ENCODE data around the gene RHBDF1.
A peak's percentile ranks its signal among the peaks of the same experiment; 100 is the strongest.

Gene RHBDF1

DNA sequence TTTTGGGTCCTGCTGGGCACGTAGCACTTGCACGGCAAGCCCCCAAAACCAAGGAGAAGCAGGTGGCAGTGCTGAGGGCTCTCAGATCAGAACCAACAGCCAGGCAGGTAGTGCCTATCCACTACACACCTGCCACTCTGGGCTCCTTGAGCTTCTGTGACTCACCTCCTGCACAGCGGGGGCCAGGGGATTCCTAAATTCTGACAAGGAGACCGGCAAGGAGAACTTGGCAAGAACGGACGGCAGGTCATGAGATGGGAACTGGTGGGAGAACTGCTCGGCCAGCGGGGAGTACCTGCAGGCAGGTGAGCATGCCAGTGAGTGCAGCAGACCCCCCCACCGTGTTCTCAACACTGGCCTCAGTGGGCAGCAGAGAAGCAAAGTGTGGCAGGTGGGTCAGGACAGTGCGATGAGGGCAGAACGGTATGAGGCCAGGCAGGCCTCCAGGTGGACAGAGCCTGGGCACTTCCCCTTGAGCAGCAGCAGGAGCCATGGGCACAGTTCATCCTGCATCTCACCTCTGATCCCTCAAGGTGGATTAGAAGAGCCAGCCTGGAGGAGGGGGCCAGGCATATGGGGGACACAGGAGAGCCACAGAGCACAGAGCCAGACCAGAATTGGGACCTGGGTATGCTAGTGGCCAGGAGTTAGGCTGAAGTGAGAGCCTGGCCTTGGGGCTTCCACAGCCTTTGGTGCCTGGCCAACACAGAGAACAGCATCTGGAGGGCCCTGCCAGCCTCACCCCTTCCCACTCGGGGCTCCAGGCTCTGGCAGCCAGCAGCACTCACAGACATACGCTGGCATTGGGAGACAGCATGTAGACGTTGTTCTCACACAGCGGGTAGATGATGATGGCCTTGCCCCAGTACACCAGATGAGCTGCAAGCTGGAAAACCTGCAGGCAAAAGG lies 20.3 kb upstream of the RHBDF1 start:
- DNase-seq, result no peak

DNA sequence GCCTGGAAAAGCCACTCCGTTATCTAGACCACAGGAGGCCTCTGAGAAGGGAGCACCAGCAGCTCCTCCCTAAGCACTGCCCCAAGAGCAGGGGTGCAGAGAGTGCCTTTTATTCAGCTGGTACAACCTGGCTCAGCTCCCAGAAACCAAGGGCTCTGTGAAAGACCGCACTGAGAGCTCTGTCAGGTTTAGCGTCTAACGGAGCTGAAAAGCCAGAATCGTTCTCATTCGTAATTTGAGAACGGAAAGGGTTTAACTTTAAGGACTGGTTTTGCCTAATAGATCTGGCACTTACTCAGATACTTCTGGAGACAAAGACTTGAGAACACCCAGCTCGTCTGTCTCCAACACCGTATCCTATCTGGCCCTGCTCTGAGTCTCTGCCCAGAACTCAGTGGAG lies 19.1 kb upstream of the RHBDF1 start:
- no peak for DNase-seq

DNA sequence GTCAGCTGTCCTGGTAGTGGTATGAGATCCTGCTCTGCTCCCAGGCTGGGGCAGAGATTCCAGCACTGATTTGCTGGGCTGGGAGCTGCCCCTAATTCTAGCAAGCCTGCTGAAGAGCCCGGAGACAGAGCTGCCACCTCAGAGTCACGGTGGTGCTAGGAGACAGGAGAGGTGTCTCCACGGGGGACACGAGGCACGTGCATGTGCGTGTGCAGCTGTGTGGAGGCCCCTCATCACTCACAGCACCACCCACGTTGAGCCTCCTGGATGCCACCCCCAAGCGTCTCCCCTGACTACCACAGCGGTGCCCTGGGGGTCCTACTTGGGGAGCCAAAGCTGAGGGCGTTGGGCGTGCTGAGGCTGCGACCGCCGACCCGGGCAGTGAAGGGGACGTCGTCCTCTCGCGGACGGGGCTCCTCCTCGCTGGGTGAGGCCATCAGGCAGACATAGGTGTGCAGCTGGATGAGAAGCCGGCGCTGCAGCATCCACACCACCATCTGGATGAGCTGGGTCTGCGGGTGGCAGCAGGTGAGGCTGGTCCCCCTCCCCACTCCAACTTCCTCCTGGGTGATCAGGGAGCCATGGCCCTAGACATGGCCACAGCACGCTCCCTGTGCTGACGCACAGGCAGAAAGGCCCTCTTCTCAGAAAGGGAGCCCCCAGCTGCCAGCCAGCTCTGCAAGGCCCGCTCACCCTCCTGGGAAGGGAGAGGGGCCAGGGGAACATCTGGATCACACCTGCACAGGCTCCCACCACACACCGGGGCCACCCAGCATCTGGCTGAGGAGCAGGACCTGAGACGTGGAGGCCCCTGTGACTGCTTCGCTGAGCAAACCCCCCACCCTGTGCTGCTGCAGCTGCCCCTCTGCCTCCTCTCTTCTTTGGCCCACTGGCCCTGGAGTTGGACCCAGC lies 17.2 kb upstream of the RHBDF1 start:
- no peak for DNase-seq

DNA sequence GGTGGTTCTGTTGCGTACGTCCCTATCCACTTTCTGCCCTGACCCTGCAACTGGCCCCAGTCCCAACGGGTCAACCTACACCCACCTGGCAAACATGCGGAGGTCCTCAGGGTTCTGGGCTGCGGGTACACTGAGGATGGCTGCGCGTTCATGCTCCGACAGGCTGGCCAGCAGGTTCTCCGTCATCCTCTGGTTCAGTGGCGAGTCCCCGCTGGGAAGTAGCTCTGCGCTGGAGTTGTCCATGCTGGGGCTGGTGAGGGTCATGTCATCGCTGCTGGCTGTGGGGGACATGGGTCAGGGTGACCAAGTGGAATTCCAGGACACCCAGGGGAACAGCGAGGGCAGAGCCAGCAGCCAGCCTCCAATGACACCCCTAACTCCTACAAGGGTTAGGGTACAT lies 16.2 kb upstream of the RHBDF1 start:
- no peak for DNase-seq

DNA sequence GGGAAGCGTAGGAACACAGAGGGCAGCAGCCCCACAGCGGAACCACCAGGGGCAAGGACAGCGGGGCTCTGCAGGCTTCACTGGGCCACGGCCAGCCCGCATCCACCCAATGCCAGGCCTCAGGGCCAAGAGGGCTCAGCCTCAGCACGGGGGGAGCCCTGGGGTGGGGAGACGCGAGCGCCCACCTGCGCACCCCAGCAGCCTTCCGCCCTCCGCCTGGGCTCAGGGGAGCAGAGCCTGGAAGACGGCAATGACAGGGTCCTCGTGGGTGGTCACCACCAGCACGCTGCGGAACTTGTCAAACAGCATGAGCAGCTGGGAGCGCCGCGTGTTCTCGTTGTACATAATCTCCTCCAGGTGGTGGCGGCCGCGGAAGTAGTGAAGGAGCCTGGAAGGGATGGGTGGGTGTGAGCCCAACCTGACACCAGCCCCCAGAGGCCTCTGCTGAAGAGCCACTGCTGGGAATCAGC lies 14.1 kb upstream of the RHBDF1 start:
- DNase-seq, result no peak

DNA sequence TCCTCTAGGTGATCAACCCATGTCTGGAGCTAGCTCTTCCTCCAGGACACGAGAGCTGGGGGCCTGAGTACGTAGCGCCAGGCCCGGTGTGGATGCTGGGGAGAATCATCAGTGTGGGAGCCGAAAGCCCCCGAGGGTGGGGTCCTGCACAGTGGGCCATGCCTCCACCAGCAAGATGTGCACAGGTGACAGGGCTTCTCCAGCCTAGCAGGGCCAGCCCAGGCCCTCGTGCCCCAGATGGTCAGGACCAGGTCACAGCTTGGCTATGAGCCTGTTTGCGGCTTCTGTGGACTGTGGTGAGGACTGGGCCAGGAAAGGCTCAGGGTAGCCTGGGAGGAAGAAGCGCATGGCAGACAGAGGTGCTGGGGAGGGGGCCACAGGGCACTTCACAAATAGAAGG lies 13.4 kb upstream of the RHBDF1 start:
- no peak for DNase-seq

DNA sequence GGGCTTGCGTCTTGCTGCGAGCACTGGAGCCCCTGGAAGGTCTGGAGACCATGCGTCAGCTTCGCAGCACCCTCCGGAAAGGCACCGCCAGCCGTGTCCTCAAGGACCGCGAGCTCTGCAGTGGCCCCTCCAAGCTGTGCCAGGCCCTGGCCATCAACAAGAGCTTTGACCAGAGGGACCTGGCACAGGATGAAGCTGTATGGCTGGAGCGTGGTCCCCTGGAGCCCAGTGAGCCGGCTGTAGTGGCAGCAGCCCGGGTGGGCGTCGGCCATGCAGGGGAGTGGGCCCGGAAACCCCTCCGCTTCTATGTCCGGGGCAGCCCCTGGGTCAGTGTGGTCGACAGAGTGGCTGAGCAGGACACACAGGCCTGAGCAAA lies 13.0 kb upstream of the RHBDF1 start:
- no peak for DNase-seq

DNA sequence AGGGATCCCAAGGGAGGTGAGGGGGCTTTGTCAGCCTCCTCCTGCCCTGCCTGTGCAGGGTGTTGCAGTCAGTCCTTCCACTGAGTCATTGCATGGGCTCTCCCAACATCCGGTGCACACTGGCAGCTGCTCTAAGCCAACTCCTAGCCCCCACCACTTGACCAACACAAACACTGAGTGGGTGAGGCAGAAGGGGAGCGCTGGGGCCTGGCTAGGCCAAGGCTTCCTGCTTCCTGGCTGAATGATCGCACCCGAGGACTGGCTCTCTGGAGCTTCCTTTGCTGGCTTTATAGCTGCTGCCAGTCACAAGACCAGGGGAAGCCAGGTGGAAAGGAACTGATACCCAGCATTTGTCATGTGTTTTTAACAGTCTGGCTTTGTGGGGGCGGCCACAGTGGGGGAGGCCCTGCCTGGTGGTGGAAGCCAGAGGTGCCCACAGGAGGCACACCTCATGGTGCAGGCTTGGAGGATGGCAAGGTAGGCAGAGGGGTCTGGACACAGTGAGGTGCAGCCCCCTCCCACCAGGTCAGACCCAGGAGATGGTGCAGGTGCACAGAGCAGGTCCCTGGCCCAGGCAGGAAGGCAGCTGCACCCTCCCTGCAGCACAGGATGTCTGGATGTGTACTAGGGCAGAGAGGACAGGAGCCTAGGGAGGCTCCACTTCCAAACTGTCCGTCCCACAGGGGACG lies 12.4 kb upstream of the RHBDF1 start:
- DNase-seq, result peak; percentile 42 to 68

DNA sequence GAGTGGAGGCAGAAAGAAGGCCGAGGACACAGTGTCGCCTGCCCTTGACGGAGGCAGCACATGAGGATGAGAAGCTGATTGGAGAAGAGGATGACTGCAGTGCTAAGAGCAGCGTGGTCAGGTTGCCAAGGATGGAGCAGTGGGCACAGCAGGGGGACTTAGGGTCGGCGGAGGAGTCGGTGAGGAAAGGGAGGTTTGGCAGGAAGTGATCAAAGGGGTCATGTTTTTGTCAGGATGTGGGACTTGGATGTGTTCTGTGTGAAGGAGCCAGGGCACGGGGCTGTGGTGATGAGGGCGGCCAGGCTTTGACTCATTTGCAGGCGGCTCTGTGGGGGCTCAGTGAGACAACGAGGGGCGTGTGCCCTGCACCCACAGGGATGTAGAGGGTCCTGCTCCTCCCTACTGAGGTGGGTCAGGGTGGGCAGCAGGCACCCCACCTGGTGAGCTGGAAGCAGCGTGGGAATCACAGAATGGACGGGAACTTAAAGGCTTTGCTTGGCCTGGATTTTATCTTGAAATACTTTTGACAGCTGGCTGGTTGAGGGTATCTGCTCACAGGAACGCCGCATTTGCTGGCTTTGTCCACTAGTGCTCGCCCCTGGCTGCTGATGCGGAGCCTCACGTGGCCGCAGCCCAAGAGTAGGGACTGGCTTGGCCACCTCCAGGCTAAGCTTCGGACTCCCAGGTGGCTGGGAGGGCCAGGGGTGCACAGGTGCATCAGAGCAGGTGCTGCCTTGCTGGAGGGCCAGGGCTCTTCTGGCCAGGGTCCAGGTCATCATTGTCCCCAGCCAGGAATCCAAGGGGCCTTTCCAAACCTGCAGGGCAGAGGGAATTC lies 11.6 kb upstream of the RHBDF1 start:
- DNase-seq, result no peak

DNA sequence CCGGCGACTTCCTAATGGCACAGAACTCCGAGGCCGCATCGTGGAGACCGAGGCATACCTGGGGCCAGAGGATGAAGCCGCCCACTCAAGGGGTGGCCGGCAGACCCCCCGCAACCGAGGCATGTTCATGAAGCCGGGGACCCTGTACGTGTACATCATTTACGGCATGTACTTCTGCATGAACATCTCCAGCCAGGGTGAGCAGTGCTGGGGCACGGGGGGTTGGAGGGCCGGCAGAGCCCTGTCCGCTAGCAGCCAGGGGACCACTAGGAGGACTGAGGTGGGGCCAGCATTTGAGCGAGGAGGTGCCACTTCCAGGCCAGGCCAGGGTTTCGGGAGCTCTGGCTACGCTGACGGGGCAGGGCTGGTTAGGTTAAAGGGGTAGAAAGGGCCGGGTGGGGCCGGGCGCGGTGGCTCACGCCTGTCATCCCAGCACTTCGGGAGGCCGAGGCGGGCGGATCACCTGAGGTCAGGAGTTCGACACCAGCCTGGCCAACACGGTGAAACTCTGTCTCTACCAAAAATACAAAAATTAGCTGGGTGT lies 10.7 kb upstream of the RHBDF1 start:
- DNase-seq, result no peak

DNA sequence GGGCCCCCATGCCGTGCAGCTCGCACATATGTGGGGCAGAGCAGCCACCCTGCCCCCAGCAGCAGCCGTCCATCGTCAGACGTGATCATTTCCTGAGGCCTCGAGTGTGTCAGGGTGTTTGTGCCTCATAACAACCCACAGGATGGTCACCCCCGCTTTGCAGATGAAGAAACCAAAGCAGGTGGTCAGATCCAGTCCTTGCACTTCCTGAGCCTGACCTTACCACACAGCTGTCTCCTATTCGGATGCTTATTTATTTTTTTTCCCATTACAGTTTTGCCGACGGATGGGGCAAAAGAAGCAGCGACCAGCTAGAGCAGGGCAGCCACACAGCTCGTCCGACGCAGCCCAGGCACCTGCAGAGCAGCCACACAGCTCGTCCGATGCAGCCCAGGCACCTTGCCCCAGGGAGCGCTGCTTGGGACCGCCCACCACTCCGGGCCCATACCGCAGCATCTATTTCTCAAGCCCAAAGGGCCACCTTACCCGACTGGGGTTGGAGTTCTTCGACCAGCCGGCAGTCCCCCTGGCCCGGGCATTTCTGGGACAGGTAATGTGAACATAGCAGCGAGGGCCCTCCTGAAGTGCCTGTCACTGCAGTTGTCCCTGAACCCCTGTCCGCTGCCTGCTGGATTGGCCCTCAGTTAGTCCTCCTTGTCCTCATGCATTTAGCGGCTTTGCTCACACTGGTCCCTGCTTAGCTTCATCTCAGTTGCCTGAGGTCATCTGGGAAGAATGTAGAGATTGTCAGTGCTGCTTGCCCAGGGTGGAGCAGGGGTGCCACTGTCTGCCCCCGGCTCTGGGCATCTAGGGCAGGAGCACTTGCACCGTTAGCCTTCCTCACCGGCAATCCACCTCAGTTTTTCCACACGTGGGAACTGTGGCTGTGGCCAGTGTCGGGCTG lies 7.0 kb upstream of the RHBDF1 start:
- no peak for DNase-seq

DNA sequence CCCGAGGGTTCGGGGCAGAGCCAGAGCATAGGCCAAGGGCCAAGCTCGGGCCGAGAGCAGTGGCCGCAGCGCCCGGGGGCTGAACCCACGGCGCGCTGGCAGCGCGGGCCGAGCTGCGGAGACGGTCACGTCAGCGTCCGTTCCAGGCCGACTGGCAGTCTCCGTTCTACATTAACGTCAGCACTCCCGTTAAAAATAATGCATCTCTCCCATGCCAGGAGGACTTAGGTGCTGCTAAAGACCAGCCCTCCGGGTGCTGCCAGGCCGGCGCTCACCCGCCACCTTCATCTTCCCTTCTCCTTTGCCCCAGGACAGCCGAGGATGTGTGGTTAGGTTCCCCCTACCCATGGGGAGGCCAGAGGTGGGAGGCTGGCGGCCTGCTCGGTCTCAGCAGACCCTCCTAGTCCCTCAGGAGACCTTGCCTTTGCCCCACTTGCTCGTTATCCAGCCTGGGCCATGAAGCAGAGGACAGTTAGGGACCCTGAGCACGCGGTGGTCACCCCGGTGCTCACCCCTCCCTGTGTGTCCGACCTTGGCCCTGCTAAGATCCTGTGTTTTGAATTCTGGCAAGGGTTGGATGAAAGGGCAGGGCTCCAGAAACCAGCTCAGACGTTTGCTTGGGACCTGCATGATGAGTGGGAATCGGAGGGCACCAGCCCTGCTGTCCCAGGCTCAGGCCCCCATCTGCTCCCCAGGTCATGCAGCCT lies 6.2 kb upstream of the RHBDF1 start:
- DNase-seq, result no peak

DNA sequence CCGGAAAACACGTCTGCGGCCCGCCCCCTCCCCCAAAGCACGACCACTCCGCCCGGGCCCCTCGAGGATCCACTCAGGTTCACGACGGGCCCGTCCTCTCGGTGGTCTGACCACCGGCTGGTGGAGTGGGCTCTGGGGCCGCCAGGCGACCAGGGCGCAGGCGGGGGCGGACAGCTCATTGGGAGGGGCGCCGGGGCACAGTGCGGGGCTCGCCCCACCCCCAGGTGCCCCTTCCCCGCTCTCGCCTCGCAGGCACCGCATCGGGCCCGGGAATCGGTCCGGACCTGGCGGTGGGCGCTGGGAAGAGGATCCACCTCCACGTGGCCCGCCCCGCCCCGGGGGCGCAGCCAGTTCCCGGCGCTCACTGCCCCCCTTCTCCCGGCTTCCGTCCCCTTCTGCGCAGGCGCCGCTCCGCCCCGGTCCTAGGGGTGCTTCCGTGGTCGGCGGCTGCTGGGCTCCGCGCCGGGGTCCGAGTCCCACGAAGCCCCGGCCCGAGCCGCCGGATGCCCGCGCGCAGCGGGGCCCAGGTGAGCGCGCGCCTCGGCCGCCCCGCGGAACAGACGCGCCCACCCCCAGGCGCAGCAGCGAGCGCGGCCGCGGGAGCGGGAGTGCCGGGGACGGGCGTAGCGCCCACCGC lies 5.5 kb upstream of the RHBDF1 start, which contains the start of gene MPG:
Gene MPG (plus strand): TSS at position 419 of the 637 bp plus-strand sequence. CDS start 85 bp downstream, at position 504.
- peak; percentile 78 to 86 for DNase-seq

DNA sequence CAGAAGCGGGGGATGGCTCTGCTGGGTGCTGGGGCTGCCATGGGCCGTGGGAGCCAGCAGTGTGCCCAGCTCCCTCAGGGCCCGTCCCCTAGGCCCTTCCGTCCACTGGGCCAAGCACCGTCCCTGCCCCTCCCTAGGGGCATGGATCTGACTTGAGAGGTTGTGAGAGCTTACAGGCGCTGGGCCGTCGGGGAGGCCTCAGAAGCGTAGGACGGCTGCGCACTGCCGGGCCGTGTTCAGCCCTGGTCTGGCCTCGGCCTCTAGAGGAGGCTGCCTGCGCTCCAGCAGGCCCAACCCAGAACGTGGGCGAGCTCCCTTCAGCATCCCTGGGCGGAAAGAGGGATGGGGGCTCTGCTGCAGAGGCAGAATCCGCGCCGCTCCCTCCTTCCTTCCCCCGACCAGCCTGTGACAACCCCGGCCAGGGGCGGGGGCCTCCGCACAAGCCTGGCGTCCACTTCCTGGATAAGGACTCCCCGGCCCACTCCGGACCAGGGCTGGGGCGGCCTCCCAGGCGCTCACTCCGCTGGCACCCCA lies 4.9 kb upstream of the RHBDF1 start:
- peak; percentile 18 to 35 for DNase-seq

DNA sequence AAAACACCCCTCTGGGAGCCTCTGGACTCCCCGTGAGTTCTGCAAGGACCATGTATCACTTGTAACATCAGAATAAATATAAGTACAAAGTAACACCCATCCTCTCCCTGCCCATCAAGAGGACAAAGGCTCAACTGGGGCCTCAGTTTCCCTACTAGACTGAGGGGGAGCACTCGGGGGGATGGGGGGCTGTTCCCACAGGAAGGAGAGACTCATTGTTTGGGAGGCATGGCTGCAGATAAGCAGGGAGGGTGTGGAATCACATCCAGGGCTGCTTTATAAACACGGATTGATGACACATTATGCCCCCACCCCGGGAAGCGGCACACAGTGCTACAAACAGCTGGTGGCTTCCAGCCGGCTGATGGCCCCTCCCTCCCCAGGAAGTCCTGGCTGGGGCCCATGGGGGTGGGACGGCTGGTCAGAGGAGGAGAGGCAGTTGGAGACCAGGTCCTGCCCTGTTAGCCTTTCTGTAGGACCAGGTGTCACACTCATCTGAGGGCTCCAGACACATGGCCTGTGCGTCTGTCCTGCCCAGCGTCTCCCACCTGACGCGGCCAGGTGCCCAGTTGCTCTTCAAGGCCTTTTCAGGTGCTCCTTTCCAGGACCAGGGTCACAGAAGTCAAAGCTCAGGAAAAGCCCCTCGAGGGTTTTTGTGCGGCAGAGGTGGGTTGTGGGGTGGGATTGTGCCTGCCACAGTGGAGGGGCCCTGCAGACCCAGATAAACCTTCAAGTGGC lies 4.3 kb upstream of the RHBDF1 start:
- no peak for DNase-seq

DNA sequence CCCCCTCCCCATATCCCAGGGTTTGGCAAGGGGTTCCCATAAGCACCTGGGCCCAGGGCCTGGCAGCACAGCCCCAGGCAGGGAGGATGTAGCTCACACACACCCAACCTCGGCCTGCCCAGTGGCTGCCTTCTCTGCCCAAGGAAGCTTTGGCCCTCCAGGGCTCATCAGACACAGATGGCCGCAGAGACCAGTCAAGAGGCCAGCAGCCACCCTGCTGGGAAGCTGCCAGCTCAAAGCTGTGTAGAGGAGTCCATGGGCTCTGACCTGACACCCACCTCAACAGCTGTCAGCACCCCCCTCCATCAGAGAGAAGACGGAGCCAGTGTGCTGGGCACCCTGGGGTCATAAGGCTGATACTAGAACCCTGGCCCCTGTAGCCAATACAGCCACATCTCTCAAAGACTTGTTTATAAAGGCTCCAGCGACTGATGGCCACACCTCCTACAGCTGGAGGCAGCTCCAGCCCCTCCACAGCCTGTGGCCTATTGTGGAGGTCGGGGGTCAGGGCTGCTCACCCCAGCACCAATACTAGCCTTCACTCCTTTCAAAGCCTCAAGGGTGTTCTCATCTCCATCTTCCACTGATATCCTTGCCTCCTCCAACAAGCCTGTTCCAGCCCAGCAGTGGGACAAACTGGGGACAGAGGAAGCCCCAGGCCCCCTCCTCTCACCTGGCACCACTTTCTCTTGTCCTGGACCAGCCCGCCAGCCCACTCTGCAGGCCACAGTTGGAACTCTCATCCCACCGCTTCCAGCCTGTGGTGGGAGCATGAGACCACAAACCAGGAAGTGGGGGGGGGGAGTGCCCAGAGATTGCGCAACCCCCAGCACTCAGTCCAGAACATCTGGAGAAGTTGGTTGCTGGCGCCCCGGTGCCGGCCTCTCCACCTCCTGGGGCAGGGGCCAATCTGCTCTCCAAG lies 3.4 kb upstream of the RHBDF1 start:
- DNase-seq, result no peak

DNA sequence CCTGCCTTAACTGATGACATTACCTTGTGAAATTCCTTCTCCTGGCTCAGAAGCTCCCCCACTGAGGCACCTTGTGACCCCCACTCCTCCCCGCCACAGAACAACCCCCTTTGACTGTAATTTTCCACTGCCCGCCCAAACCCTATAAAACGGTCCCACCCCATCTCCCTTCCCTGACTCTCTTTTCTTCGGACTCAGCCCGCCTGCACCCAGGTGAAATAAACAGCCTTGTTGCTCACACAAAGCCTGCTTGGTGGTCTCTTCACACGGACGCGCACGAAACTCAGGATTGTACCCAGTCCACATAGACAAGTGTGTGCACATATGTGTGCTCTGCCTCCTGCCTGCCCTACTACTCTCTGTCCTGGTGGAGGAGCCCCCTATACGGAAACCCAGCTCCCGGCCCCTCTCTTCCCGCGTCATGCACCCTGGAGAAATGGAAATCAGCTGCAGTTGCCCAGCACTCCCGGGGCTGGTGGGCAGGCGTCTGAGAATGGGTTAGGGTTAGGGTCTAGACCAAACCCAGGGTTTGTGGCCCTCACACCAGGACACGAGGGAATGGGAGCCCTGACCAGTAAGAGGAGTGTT lies 2.4 kb upstream of the RHBDF1 start:
- DNase-seq, result no peak
